GM23338 (cell line): Measurements from ENCODE around the gene FBXO45. TPM values are rescaled to one million over a fixed set of nuclear protein-coding genes. Genes with fewer than 3 reads are reported as not detected.

Source experiments
- ATAC-seq: fragments of 200-7000 bp; cut with Tn5 transposase; 3 replicates; pipeline ENCODE4 v1.9.1; 2020
- DNase-seq: peaks from one replicate; pipeline ENCODE4 v3.0.0-alpha.2; 2015; ENCODE audit warnings: low spot score
- H2AFZ ChIP-seq: fragments of 200-600 bp; sonication (generic); 2 replicates; pipeline ENCODE4 v1.8.0; 2016; ENCODE audit warnings: antibody characterized with exemption, mild to moderate bottlenecking, moderate library complexity
- H3F3A ChIP-seq: fragments of 200-600 bp; sonication (generic); replicated peaks from 2 replicates; pipeline ENCODE4 v1.8.0; 2017; ENCODE audit warnings: antibody characterized with exemption, mixed run types, low read depth
- H3K27ac ChIP-seq: fragments of 200-600 bp; sonication (generic); 2 replicates; pipeline ENCODE4 v1.6.1; 2016; ENCODE audit warnings: low read depth
- H3K27me3 ChIP-seq: fragments of 200-600 bp; sonication (generic); 2 replicates; pipeline ENCODE4 v1.8.0; 2016; ENCODE audit warnings: mild to moderate bottlenecking, mixed run types, moderate library complexity; ENCODE audit not compliant: insufficient read depth
- H3K36me3 ChIP-seq: fragments of 200-600 bp; sonication (generic); 2 replicates; pipeline ENCODE4 v1.8.0; 2016; ENCODE audit warnings: mild to moderate bottlenecking; ENCODE audit not compliant: insufficient read depth
- H3K4me1 ChIP-seq: fragments of 200-600 bp; sonication (generic); 2 replicates; pipeline ENCODE4 v1.8.0; 2016; ENCODE audit warnings: mild to moderate bottlenecking, moderate library complexity; ENCODE audit not compliant: insufficient read depth
- H3K4me2 ChIP-seq: fragments of 200-600 bp; sonication (generic); 2 replicates; pipeline ENCODE4 v1.7.1; 2017; ENCODE audit warnings: mixed run types
- H3K4me3 ChIP-seq: fragments of 200-600 bp; sonication (generic); 2 replicates; pipeline ENCODE4 v1.6.1; 2016; ENCODE audit warnings: mixed run types
- H3K79me2 ChIP-seq: fragments of 200-600 bp; sonication (generic); replicated peaks from 2 replicates; pipeline ENCODE4 v1.8.0; 2017; ENCODE audit warnings: mild to moderate bottlenecking; ENCODE audit not compliant: insufficient read depth
- H3K9me2 ChIP-seq: fragments of 200-600 bp; sonication (generic); 2 replicates; pipeline ENCODE4 v1.8.0; 2017; ENCODE audit not compliant: insufficient read depth
- H4K20me1 ChIP-seq: fragments of 200-600 bp; sonication (generic); replicated peaks from 2 replicates; pipeline ENCODE4 v1.8.0; 2017; ENCODE audit warnings: mild to moderate bottlenecking; ENCODE audit not compliant: insufficient read depth
- H3K27ac Mint-ChIP-seq: 2 replicates; pipeline ENCODE4 v1.8.0; 2020; ENCODE audit warnings: inconsistent platforms, mild to moderate bottlenecking, moderate library complexity, mixed read lengths
- H3K27me3 Mint-ChIP-seq: 3 replicates; pipeline ENCODE4 v1.8.0; 2022; ENCODE audit warnings: low read depth, mild to moderate bottlenecking, moderate library complexity, mixed read lengths, inconsistent platforms; ENCODE audit not compliant: insufficient read depth, poor library complexity
- H3K36me3 Mint-ChIP-seq: 3 replicates; pipeline ENCODE4 v1.8.0; 2021; ENCODE audit warnings: low read depth, mild to moderate bottlenecking, inconsistent platforms, moderate library complexity, mixed read lengths
- H3K4me1 Mint-ChIP-seq: 3 replicates; pipeline ENCODE4 v1.8.0; 2020; ENCODE audit warnings: mild to moderate bottlenecking, inconsistent platforms, mixed read lengths
- H3K4me3 Mint-ChIP-seq: 3 replicates; pipeline ENCODE4 v1.8.0; 2021; ENCODE audit warnings: moderate library complexity, mild to moderate bottlenecking, inconsistent platforms, mixed read lengths
- H3K9me3 Mint-ChIP-seq: 3 replicates; pipeline ENCODE4 v1.8.0; 2020; ENCODE audit warnings: moderate library complexity, mild to moderate bottlenecking, inconsistent platforms, mixed read lengths
- CREB1 ChIP-seq: fragments of 250-450 bp; sonication (Bioruptor Pico); IDR thresholded peaks from 2 replicates; pipeline ENCODE4 v1.5.0; 2020; ENCODE audit warnings: low read depth, mild to moderate bottlenecking, moderate library complexity
- CTCF ChIP-seq, 2 experiments: fragments of 200-600 bp in 1 of 2; sonication (generic) in 1 of 2; conservative IDR thresholded peaks; 2 replicates each; pipeline versions ENCODE4 v1.5.1 to v1.6.1; 2016 to 2017; ENCODE audit warnings: antibody characterized with exemption in 2 of 2, low read depth in 2 of 2, mild to moderate bottlenecking in 2 of 2, moderate library complexity in 1 of 2
- ETS1 ChIP-seq: IDR thresholded peaks from 2 replicates; pipeline ENCODE4 v1.6.1; 2016; ENCODE audit warnings: antibody characterized with exemption
- EZH2 ChIP-seq: fragments of 200-600 bp; sonication (generic); IDR thresholded peaks from one replicate; pipeline ENCODE4 v1.8.0; 2017; ENCODE audit warnings: antibody characterized with exemption, mild to moderate bottlenecking, low read depth; ENCODE audit not compliant: unreplicated experiment
- JUNB ChIP-seq: IDR thresholded peaks from one replicate; pipeline ENCODE4 v1.6.1; 2016; ENCODE audit warnings: antibody characterized with exemption; ENCODE audit not compliant: unreplicated experiment
- NANOG ChIP-seq: IDR thresholded peaks from 2 replicates; pipeline ENCODE4 v1.6.1; 2016; ENCODE audit warnings: antibody characterized with exemption, borderline replicate concordance
- REST ChIP-seq: IDR thresholded peaks from one replicate; pipeline ENCODE4 v1.6.1; 2018; ENCODE audit warnings: antibody characterized with exemption; ENCODE audit not compliant: unreplicated experiment
- polyA plus RNA-seq: library from polyadenylated mRNA; unstranded; fragments of >200 nt; fragmentation: Nextera tagmentation; extraction: Ambion mirVana; gene quantifications from 2 replicates; pipeline ENCODE4 v1.2.1, GENCODE V29; 2016
- total RNA-seq: library from RNA; depleted of rRNA; stranded (reverse); fragments of >200 nt; shearing (Covaris generic); gene quantifications from 2 replicates; pipeline ENCODE4 v1.2.3, GENCODE V29; 2014

Gene FBXO45
- total and polyA plus RNA-seq, 2 experiments from 2014 or later, result 10.3 to 23.7 TPM

- H4K20me1 ChIP-seq, result no peaks in the 10 kb centered on the region
- no peaks in the 10 kb centered on the region for H3F3A ChIP-seq
- H3K4me3 ChIP-seq, result no peak overlapping the region
- H3K27ac ChIP-seq, result no peak overlapping the region
- H3K79me2 ChIP-seq, result no peaks in the 10 kb centered on the region
- H3K4me1 Mint-ChIP-seq, result no peaks in the 10 kb centered on the region
- H3K36me3 ChIP-seq, result 0 out of 2 replicates have a peak, but pooled peaks cover 2% of the 10 kb centered on the region
- no peaks in the 10 kb centered on the region for H3K4me1 ChIP-seq
- H2AFZ ChIP-seq, result no peak overlapping the region
- H3K4me2 ChIP-seq, result no peak overlapping the region
- H3K27ac Mint-ChIP-seq, result no peak overlapping the region
- H3K9me2 ChIP-seq, result no peaks in the 10 kb centered on the region
- H3K27me3 ChIP-seq, result no peaks in the 10 kb centered on the region; the same call in 1 of the 2 replicates
- peaks cover 40% of the 10 kb centered on the region for H3K9me3 Mint-ChIP-seq
- H3K36me3 Mint-ChIP-seq, result peaks cover 31% of the 10 kb centered on the region
- ATAC-seq (no peak), DNase-seq (no peak)
- TF ChIP-seq REST, result no peak
- TF ChIP-seq JUNB, result no peak
- TF ChIP-seq ETS1, result no peak
- no peak for TF ChIP-seq EZH2
- no peak overlapping the region for H3K4me3 Mint-ChIP-seq
- H3K27me3 Mint-ChIP-seq, result peaks cover 7% of the 10 kb centered on the region
Observed at GRCh38 chr3:196523841-196524240, 44.6 kb upstream of the FBXO45 start.

GRCh38 chr3:196524527-196524926 is 43.9 kb upstream of the FBXO45 start:
- DNase-seq, result peak; percentile 72

More at GRCh38 chr3:196524527-196524926, 43.9 kb upstream of the FBXO45 start:
- Histone ChIP-seq H3K4me1 (no peaks in the 10 kb centered on the region), H3F3A (no peaks in the 10 kb centered on the region), H3K27me3 (no peaks in the 10 kb centered on the region), H2AFZ (no peak overlapping the region), H3K4me2 (no peak overlapping the region), H3K27ac (no peak overlapping the region), H3K9me2 (no peaks in the 10 kb centered on the region), H4K20me1 (no peaks in the 10 kb centered on the region), H3K79me2 (no peaks in the 10 kb centered on the region), H3K36me3 (no peaks in the 10 kb centered on the region), H3K4me3 (no peak overlapping the region)
- Mint-ChIP-seq H3K36me3 (peaks cover 27% of the 10 kb centered on the region), H3K4me3 (no peak overlapping the region), H3K4me1 (no peaks in the 10 kb centered on the region), H3K27ac (no peak overlapping the region), H3K9me3 (peaks cover 37% of the 10 kb centered on the region), H3K27me3 (peaks cover 10% of the 10 kb centered on the region)
- peak; percentile 57 for ATAC-seq
- no peak for TF ChIP-seq CREB1 (CRISPR knock-in tag)
- TF ChIP-seq NANOG, result no peak
- TF ChIP-seq CTCF (conservative IDR thresholded peaks at IDR 0.05; ENCODE audit: low read depth in 2 of 2), result peak; percentile 59 to 85
